Tibial artery (tissue), 4 donors: Measurements from ENCODE around the gene RAP1B.

ENCODE experiments used
- DNase-seq, 2 donors: peaks; one replicate each; pipeline ENCODE4 v3.0.0-alpha.2; 2019
- H3K27ac ChIP-seq, 2 donors: fragments of 200-600 bp; sonication (generic) in 1 of 2; 1 replicate in 1 of 2; 2 replicates in 1 of 2; pipeline ENCODE4 v1.5.1; 2018 to 2019; ENCODE audit warnings: mild to moderate bottlenecking in 1 of 2
- H3K27me3 ChIP-seq, 2 donors: fragments of 200-600 bp; sonication (generic) in 1 of 2; one replicate each; pipeline versions ENCODE4 v1.5.1 to v1.6.0; 2016 to 2019
- H3K36me3 ChIP-seq, 3 donors: fragments of 200-600 bp; sonication (generic) in 2 of 3; one replicate each; pipeline ENCODE4 v1.5.1; 2016 to 2019; ENCODE audit warnings: mild to moderate bottlenecking in 2 of 3
- H3K4me1 ChIP-seq, 4 donors: fragments of 200-600 bp; sonication (generic) in 2 of 4; 1 replicate in 3 of 4; 2 replicates in 1 of 4; pipeline ENCODE4 v1.5.1; 2016 to 2019
- H3K4me3 ChIP-seq, 2 donors: fragments of 200-600 bp; sonication (generic) in 1 of 2; 1 replicate in 1 of 2; 2 replicates in 1 of 2; pipeline ENCODE4 v1.5.1; 2018 to 2019; ENCODE audit warnings: mild to moderate bottlenecking in 2 of 2
- H3K9me3 ChIP-seq, 3 donors: fragments of 200-600 bp; sonication (generic) in 1 of 3; one replicate each; pipeline ENCODE4 v1.5.1; 2016 to 2019
- intact Hi-C: fragments of 100-400 bp; cut with DNase I; formaldehyde crosslinking; loops from one replicate; pipeline ENCODE4 v1.15.0; 2023; ENCODE audit warnings: low total_unique reads
- TF ChIP-seq, protein P1 (sequence below), 2 experiments: fragments of 200-600 bp in 1 of 2; fragments of 450-650 bp in 1 of 2; IDR thresholded peaks; one replicate each; pipeline ENCODE4 v1.5.1; 2017 to 2019; ENCODE audit warnings: antibody characterized with exemption in 2 of 2, mild to moderate bottlenecking in 1 of 2, moderate library complexity in 1 of 2

Gene RAP1B

DNA sequence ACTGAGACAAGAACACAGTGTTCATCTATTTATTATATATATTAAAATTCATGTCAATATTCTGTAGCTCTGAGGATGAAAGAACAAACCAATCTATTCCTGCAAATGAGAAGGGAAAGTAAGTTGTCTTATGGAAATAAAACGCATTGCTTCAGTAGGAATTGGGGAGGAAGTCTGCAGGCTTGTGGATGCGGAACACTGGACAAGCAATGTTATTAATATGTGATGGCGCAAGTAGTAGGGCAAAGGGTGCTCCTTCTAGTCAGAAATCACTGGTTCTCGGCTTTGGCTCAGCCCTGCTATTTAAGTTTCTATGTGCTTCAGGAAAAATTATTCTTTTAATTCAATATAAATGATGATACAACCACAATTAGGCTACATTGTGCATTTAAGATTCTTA, 28.8 kb upstream of the RAP1B start:
- Histone ChIP-seq H3K27ac (no peak overlapping the region), H3K4me3 (no peak overlapping the region), H3K4me1 (no peaks in the 10 kb centered on the region), H3K9me3 (no peaks in the 10 kb centered on the region), H3K27me3 (no peaks in the 10 kb centered on the region), H3K36me3 (no peaks in the 10 kb centered on the region)
- intact Hi-C loops, result no loop called here
- TF ChIP-seq, protein P1, sequence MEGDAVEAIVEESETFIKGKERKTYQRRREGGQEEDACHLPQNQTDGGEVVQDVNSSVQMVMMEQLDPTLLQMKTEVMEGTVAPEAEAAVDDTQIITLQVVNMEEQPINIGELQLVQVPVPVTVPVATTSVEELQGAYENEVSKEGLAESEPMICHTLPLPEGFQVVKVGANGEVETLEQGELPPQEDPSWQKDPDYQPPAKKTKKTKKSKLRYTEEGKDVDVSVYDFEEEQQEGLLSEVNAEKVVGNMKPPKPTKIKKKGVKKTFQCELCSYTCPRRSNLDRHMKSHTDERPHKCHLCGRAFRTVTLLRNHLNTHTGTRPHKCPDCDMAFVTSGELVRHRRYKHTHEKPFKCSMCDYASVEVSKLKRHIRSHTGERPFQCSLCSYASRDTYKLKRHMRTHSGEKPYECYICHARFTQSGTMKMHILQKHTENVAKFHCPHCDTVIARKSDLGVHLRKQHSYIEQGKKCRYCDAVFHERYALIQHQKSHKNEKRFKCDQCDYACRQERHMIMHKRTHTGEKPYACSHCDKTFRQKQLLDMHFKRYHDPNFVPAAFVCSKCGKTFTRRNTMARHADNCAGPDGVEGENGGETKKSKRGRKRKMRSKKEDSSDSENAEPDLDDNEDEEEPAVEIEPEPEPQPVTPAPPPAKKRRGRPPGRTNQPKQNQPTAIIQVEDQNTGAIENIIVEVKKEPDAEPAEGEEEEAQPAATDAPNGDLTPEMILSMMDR (IDR thresholded peaks at IDR 0.05), result no peak
- no peak for DNase-seq

- intact Hi-C loops, result no loop called here
Measured at GRCh38 chr12:68585966-68586365, 24.7 kb upstream of the RAP1B start.

DNA sequence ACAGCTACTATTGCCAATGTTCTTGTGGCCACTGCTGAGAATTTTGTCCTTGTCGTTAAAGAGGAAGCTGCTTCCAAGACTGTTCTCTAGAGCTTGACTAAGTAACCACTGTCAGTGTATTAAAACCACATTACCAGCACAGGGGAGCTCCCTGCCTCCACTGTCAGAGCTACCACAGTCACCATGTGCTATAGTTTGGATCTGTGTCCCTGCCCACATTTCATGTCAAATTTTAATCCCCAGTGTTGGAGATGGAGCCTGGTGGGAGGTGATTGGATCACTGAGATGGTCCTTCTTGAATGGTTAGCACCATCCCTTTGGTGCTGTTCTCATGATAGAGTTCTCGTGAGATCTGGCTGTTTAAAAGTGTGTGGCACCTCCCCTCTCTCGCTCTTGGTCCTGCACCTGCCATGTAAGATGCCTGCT, 23.2 kb upstream of the RAP1B start:
- no peaks in the 10 kb centered on the region for H3K4me1 ChIP-seq
- no peaks in the 10 kb centered on the region for H3K27me3 ChIP-seq
- intact Hi-C loops, result no loop called here
- TF ChIP-seq, protein P1 (IDR thresholded peaks at IDR 0.05), result no peak
- DNase-seq, result no peak
- H3K36me3 ChIP-seq, result no peaks in the 10 kb centered on the region
- no peak overlapping the region for H3K4me3 ChIP-seq
- H3K27ac ChIP-seq, result no peak overlapping the region
- H3K9me3 ChIP-seq, result peaks cover 0 to 13% (median 12%) of the 10 kb centered on the region in 3 donors

More at GRCh38 chr12:68585966-68586365, 24.7 kb upstream of the RAP1B start:
- no peak overlapping the region for H3K27ac ChIP-seq
- H3K4me1 ChIP-seq, result no peaks in the 10 kb centered on the region
- TF ChIP-seq, protein P1 (IDR thresholded peaks at IDR 0.05), result no peak
- no peaks in the 10 kb centered on the region for H3K27me3 ChIP-seq
- no peaks in the 10 kb centered on the region for H3K36me3 ChIP-seq
- no peak overlapping the region for H3K4me3 ChIP-seq
- peaks cover 0 to 13% (median 12%) of the 10 kb centered on the region in 3 donors for H3K9me3 ChIP-seq
- no peak for DNase-seq

GRCh38 chr12:68589194-68589593, 21.5 kb upstream of the RAP1B start:
- no peaks in the 10 kb centered on the region for H3K36me3 ChIP-seq
- H3K27me3 ChIP-seq, result no peaks in the 10 kb centered on the region
- H3K27ac ChIP-seq, result no peak overlapping the region
- intact Hi-C loops, result no loop called here
- no peaks in the 10 kb centered on the region for H3K4me1 ChIP-seq
- DNase-seq, result no peak
- H3K4me3 ChIP-seq, result no peak overlapping the region
- peaks cover 0 to 23% (median 12%) of the 10 kb centered on the region in 3 donors for H3K9me3 ChIP-seq
- TF ChIP-seq, protein P1 (IDR thresholded peaks at IDR 0.05), result no peak

- Histone ChIP-seq H3K4me3 (no peak overlapping the region), H3K36me3 (no peaks in the 10 kb centered on the region), H3K27ac (no peak overlapping the region), H3K9me3 (peaks cover 0 to 23% (median 12%) of the 10 kb centered on the region in 3 donors), H3K27me3 (no peaks in the 10 kb centered on the region), H3K4me1 (no peaks in the 10 kb centered on the region)
- intact Hi-C loops, result no loop called here
- no peak for DNase-seq
- TF ChIP-seq, protein P1 (IDR thresholded peaks at IDR 0.05), result no peak
Measured at GRCh38 chr12:68591734-68592418, 18.8 kb upstream of the RAP1B start.
